Nephron (organoid): Measurements from ENCODE around the gene HIVEP1.
"Not testable (repeated sequence)": the region's sequence is repeated elsewhere in the genome, so short reads cannot be mapped to it uniquely, and the experiment has no call there.

Source experiments
- H3K27ac Mint-ChIP-seq, 3 experiments: 2 replicates each; pipeline ENCODE4 v1.8.0; 2020; ENCODE audit warnings: mixed read lengths in 3 of 3, mild to moderate bottlenecking in 2 of 3, moderate library complexity in 1 of 3
- H3K27me3 Mint-ChIP-seq: 2 replicates; pipeline ENCODE4 v1.8.0; 2021; ENCODE audit warnings: low read depth, mild to moderate bottlenecking, moderate library complexity, mixed read lengths
- H3K36me3 Mint-ChIP-seq: 2 replicates; pipeline ENCODE4 v1.8.0; 2020; ENCODE audit warnings: low read depth, mixed read lengths
- H3K4me1 Mint-ChIP-seq: 2 replicates; pipeline ENCODE4 v1.8.0; 2020; ENCODE audit warnings: mixed read lengths
- H3K4me3 Mint-ChIP-seq, 3 experiments: 2 replicates each; pipeline ENCODE4 v1.8.0; 2020; ENCODE audit warnings: mild to moderate bottlenecking in 3 of 3, mixed read lengths in 3 of 3, moderate library complexity in 2 of 3
- H3K9me3 Mint-ChIP-seq: 2 replicates; pipeline ENCODE4 v1.8.0; 2020; ENCODE audit warnings: mixed read lengths
- CTCF ChIP-seq, 3 experiments: fragments of 200-600 bp; sonication (generic); IDR thresholded peaks; one replicate each; pipeline ENCODE4 v1.5.0; 2021; ENCODE audit warnings: antibody characterized with exemption in 3 of 3; ENCODE audit not compliant: unreplicated experiment in 3 of 3

The HIVEP1 gene

GRCh38 chr6:12152023-12152970, 140.2 kb downstream of the HIVEP1 start:
- no peak for TF ChIP-seq CTCF (IDR thresholded peaks at IDR 0.05; ENCODE audit: unreplicated experiment in 3 of 3)
- Mint-ChIP-seq H3K4me1 (no peaks in the 10 kb centered on the region), H3K36me3 (peaks cover 30% of the 10 kb centered on the region), H3K9me3 (peaks cover 9% of the 10 kb centered on the region), H3K4me3 (no peak overlapping the region), H3K27ac (no peak overlapping the region), H3K27me3 (no peaks in the 10 kb centered on the region)

GRCh38 chr6:12155769-12156168, 143.7 kb downstream of the HIVEP1 start:
- H3K9me3 Mint-ChIP-seq: peaks cover 12% of the 10 kb centered on the region
- H3K27ac Mint-ChIP-seq: not testable (repeated sequence)
- H3K36me3 Mint-ChIP-seq: peaks cover 60% of the 10 kb centered on the region

GRCh38 chr6:12158686-12159415, 146.7 kb downstream of the HIVEP1 start:
- no peak overlapping the region for H3K4me3 Mint-ChIP-seq
- no peaks in the 10 kb centered on the region for H3K4me1 Mint-ChIP-seq
- H3K27me3 Mint-ChIP-seq: no peaks in the 10 kb centered on the region
- H3K27ac Mint-ChIP-seq: no peak overlapping the region
- H3K36me3 Mint-ChIP-seq: peaks cover 87% of the 10 kb centered on the region
- peaks cover 12% of the 10 kb centered on the region for H3K9me3 Mint-ChIP-seq
- no peak for TF ChIP-seq CTCF (IDR thresholded peaks at IDR 0.05; ENCODE audit: unreplicated experiment in 3 of 3)

More at GRCh38 chr6:12155769-12156168, 143.7 kb downstream of the HIVEP1 start:
- H3K4me3 Mint-ChIP-seq, H3K4me1 Mint-ChIP-seq, H3K27me3 Mint-ChIP-seq: not testable (repeated sequence)

GRCh38 chr6:12160326-12160725, 148.2 kb downstream of the HIVEP1 start:
- peaks cover 90% of the 10 kb centered on the region for H3K36me3 Mint-ChIP-seq
- no peak overlapping the region for H3K27ac Mint-ChIP-seq
- TF ChIP-seq CTCF (IDR thresholded peaks at IDR 0.05; ENCODE audit: unreplicated experiment in 3 of 3): no peak
- no peaks in the 10 kb centered on the region for H3K4me1 Mint-ChIP-seq
- no peaks in the 10 kb centered on the region for H3K27me3 Mint-ChIP-seq
- peaks cover 5% of the 10 kb centered on the region for H3K9me3 Mint-ChIP-seq
- H3K4me3 Mint-ChIP-seq: no peak overlapping the region

GRCh38 chr6:12162213-12162612, 150.1 kb downstream of the HIVEP1 start:
- Mint-ChIP-seq H3K9me3 (peaks cover 3% of the 10 kb centered on the region), H3K27me3 (no peaks in the 10 kb centered on the region), H3K4me3 (no peak overlapping the region), H3K36me3 (peaks cover 71% of the 10 kb centered on the region), H3K27ac (peak overlapping the region; percentile 35 to 77 (median 57)), H3K4me1 (no peaks in the 10 kb centered on the region)
- no peak for TF ChIP-seq CTCF (IDR thresholded peaks at IDR 0.05; ENCODE audit: unreplicated experiment in 3 of 3)

GRCh38 chr6:12163149-12163548, 151.0 kb downstream of the HIVEP1 start:
- no peaks in the 10 kb centered on the region for H3K4me1 Mint-ChIP-seq
- H3K36me3 Mint-ChIP-seq: peaks cover 61% of the 10 kb centered on the region
- no peak overlapping the region for H3K27ac Mint-ChIP-seq
- H3K27me3 Mint-ChIP-seq: no peaks in the 10 kb centered on the region
- no peak for TF ChIP-seq CTCF (IDR thresholded peaks at IDR 0.05; ENCODE audit: unreplicated experiment in 3 of 3)
- H3K9me3 Mint-ChIP-seq: no peaks in the 10 kb centered on the region
- H3K4me3 Mint-ChIP-seq: no peak overlapping the region
